GM12878 (cell line): ENCODE results near the gene LGALS3BP. TPM values are rescaled to one million over a fixed set of nuclear protein-coding genes. Genes with fewer than 3 reads are reported as not detected.

ENCODE experiments used
- ATAC-seq: fragments of 200-7000 bp; cut with Tn5 transposase; 3 replicates; pipeline ENCODE4 v1.9.1; 2020; ENCODE audit warnings: mild to moderate bottlenecking, moderate library complexity
- BruUV-seq: library from RNA; stranded (reverse); fragments of 400-500 nt; replicated peaks from 2 replicates; lab custom pipeline; 2021; lab: Mats Ljungman, UMichigan
- CTCF ChIA-PET: fragments of 300-600 bp; sonication (Branson Sonifier 250); formaldehyde crosslinking; extraction: SDS; loops from one replicate; lab custom pipeline; 2021; ENCODE audit warnings: inconsistent platforms; lab: Yijun Ruan, JAX
- POLR2A ChIA-PET: fragments of 350-600 bp; formaldehyde crosslinking; extraction: SDS; loops from one replicate; lab custom pipeline; 2021; ENCODE audit warnings: inconsistent platforms; lab: Charles Lee
- RAD21 ChIA-PET: fragments of 300-600 bp; sonication (Branson Sonifier 250); formaldehyde crosslinking; loops from one replicate; lab custom pipeline; 2023; ENCODE audit warnings: antibody characterized with exemption; ENCODE audit not compliant: unreplicated experiment; lab: Charles Lee
- SMC1A ChIA-PET: fragments of 300-600 bp; sonication (Branson Sonifier 250); formaldehyde crosslinking; loops from one replicate; lab custom pipeline; 2023; ENCODE audit not compliant: unreplicated experiment, uncharacterized antibody; lab: Charles Lee
- DNase-seq: peaks from one replicate; pipeline ENCODE4 v3.0.0-alpha.2; 2011; ENCODE audit warnings: low read depth, low spot score
- FAIRE-seq: peaks from 3 replicates; lab custom pipeline; 2011; peaks lifted over from hg19 to GRCh38; lab: Jason Lieb, UNC
- H2AFZ ChIP-seq: 2 replicates; pipeline ENCODE4 v1.6.0; 2011; ENCODE audit warnings: low read depth, low read length, control low read depth; ENCODE audit not compliant: control insufficient read depth
- H3K27ac ChIP-seq: 2 replicates; pipeline ENCODE4 v1.5.1; 2011; ENCODE audit warnings: control low read depth; ENCODE audit not compliant: control insufficient read depth, insufficient read depth
- H3K27me3 ChIP-seq, 2 experiments: replicated peaks in 1 of 2; 2 replicates each; pipeline versions ENCODE4 v1.6.0 to v1.6.1; 2011; ENCODE audit warnings: low read length in 1 of 2; ENCODE audit not compliant: control insufficient read depth in 2 of 2, insufficient read depth in 2 of 2
- H3K36me3 ChIP-seq, 2 experiments: 2 replicates each; pipeline ENCODE4 v1.5.1; 2011; ENCODE audit warnings: low read length in 1 of 2; ENCODE audit not compliant: control insufficient read depth in 2 of 2, insufficient read depth in 2 of 2
- H3K4me1 ChIP-seq: 2 replicates; pipeline ENCODE4 v1.6.1; 2011; ENCODE audit warnings: mild to moderate bottlenecking, low read length, moderate library complexity, mixed read lengths; ENCODE audit not compliant: control insufficient read depth, insufficient read depth
- H3K4me2 ChIP-seq: 2 replicates; pipeline ENCODE4 v1.6.0; 2011; ENCODE audit warnings: control low read depth; ENCODE audit not compliant: control insufficient read depth, insufficient read depth
- H3K4me3 ChIP-seq: fragments of 200-600 bp; sonication (generic); 2 replicates; pipeline ENCODE4 v1.5.1; 2016
- H3K79me2 ChIP-seq: 2 replicates; pipeline ENCODE4 v1.6.0; 2011; ENCODE audit warnings: low read length; ENCODE audit not compliant: control insufficient read depth, insufficient read depth
- H3K9ac ChIP-seq: 2 replicates; pipeline ENCODE4 v1.8.0; 2011; ENCODE audit warnings: low read length, control low read depth, mixed read lengths; ENCODE audit not compliant: control insufficient read depth, insufficient read depth
- H3K9me3 ChIP-seq: replicated peaks from 3 replicates; pipeline ENCODE4 v1.5.1; 2011; ENCODE audit warnings: mild to moderate bottlenecking, low read length; ENCODE audit not compliant: control insufficient read depth, insufficient read depth
- H4K20me1 ChIP-seq: 2 replicates; pipeline ENCODE4 v1.6.0; 2011; ENCODE audit not compliant: control insufficient read depth, insufficient read depth
- GATAD2B ChIP-seq: fragments of 450-650 bp; conservative IDR thresholded peaks from 2 replicates; pipeline ENCODE4 v1.6.1; 2017; ENCODE audit warnings: low read depth, mild to moderate bottlenecking, moderate library complexity
- MEF2B ChIP-seq: fragments of 450-650 bp; IDR thresholded peaks from 2 replicates; pipeline ENCODE4 v1.6.1; 2018; ENCODE audit warnings: mild to moderate bottlenecking, moderate library complexity; ENCODE audit not compliant: partially characterized antibody, poor library complexity, severe bottlenecking
- MTA3 ChIP-seq: IDR thresholded peaks from 2 replicates; pipeline ENCODE4 v1.6.1; 2012; ENCODE audit warnings: low read length, inconsistent platforms, borderline replicate concordance
- POLR2AphosphoS5 ChIP-seq: IDR thresholded peaks from 2 replicates; pipeline ENCODE4 v1.6.1; 2011; ENCODE audit warnings: mild to moderate bottlenecking, low read length, inconsistent platforms
- SMAD5 ChIP-seq: IDR thresholded peaks from 2 replicates; pipeline ENCODE4 v1.6.1; 2016; ENCODE audit warnings: antibody characterized with exemption, low read depth
- SP1 ChIP-seq: IDR thresholded peaks from one replicate; pipeline ENCODE4 v1.6.1; 2011; ENCODE audit warnings: low read depth, low read length
- SPI1 ChIP-seq: IDR thresholded peaks from 2 replicates; pipeline ENCODE4 v1.6.1; 2011; ENCODE audit warnings: low read depth, mild to moderate bottlenecking, low read length, moderate library complexity, borderline replicate concordance; ENCODE audit not compliant: insufficient read depth
- SRF ChIP-seq, 2 experiments: IDR thresholded peaks; 2 replicates each; pipeline ENCODE4 v1.6.1; 2011; ENCODE audit warnings: low read depth in 2 of 2, low read length in 2 of 2, mild to moderate bottlenecking in 1 of 2, moderate library complexity in 1 of 2
- TBL1XR1 ChIP-seq: IDR thresholded peaks from 2 replicates; pipeline ENCODE4 v1.6.1; 2012; ENCODE audit warnings: low read depth, low read length, improper control_type of control experiment
- TCF3 ChIP-seq: IDR thresholded peaks from 2 replicates; pipeline ENCODE4 v1.6.1; 2012; ENCODE audit warnings: low read depth, mild to moderate bottlenecking, low read length, borderline replicate concordance; ENCODE audit not compliant: insufficient read depth
- ZNF217 ChIP-seq: fragments of 450-650 bp; IDR thresholded peaks from 2 replicates; pipeline ENCODE4 v1.6.1; 2017; ENCODE audit warnings: antibody characterized with exemption, mild to moderate bottlenecking
- ZNF24 ChIP-seq: fragments of 450-650 bp; IDR thresholded peaks from 2 replicates; pipeline ENCODE4 v1.6.1; 2017; ENCODE audit warnings: antibody characterized with exemption, mild to moderate bottlenecking
- WGBS: methylation state at CpG from one replicate; pipeline ENCODE4 v1.1.6; 2016; ENCODE audit warnings: low lambda C conversion rate; ENCODE audit not compliant: insufficient replicate concordance, insufficient coverage; ENCODE audit errors: missing lambda C conversion rate; 5-methylcytosine and 5-hydroxymethylcytosine counted together
- in situ Hi-C: fragments of 300-500 bp; cut with MboI; formaldehyde crosslinking; loops from 9 replicates; pipeline ENCODE4 v1.14.3; 2018; ENCODE audit warnings: mixed read lengths
- intact Hi-C: fragments of 100-400 bp; cut with micrococcal nuclease; formaldehyde crosslinking; loops from one replicate; pipeline ENCODE4 v1.14.2; 2022; ENCODE audit not compliant: unreplicated experiment
- polyA plus RNA-seq, 11 experiments: library from polyadenylated mRNA; depleted of rRNA in 4 of 11; unstranded in 6 of 11; stranded (reverse) in 5 of 11; fragments of >200 nt; fragmentation: Nextera tagmentation in 4 of 11; fragmentation: Illumina TruSeq in 1 of 11; extraction: Ambion mirVana in 4 of 11; extraction: Trizol in 1 of 11; gene quantifications; 1 replicate in 1 of 11; 2 replicates in 10 of 11; pipeline versions ENCODE4 v1.2.1 to v1.2.3, GENCODE V29; 2011 to 2016; ENCODE audit warnings: inconsistent platforms in 2 of 11, missing spikeins in 2 of 11, low read depth in 1 of 11
- total RNA-seq, 4 experiments: library from RNA; depleted of rRNA in 3 of 4; stranded (reverse); fragments of >200 nt in 3 of 4; fragmentation: Illumina TruSeq in 1 of 4; extraction: Trizol in 1 of 4; gene quantifications; 2 replicates each; pipeline versions ENCODE4 v1.2.1 to v1.2.3, GENCODE V29; 2013 to 2021

The LGALS3BP gene
- total and polyA plus RNA-seq, 10 of the 15 experiments (the other 5 are each of a cell fraction or from before 2014, with no cell fraction given): 0.52 to 5.2 (median 1.9) TPM

DNA sequence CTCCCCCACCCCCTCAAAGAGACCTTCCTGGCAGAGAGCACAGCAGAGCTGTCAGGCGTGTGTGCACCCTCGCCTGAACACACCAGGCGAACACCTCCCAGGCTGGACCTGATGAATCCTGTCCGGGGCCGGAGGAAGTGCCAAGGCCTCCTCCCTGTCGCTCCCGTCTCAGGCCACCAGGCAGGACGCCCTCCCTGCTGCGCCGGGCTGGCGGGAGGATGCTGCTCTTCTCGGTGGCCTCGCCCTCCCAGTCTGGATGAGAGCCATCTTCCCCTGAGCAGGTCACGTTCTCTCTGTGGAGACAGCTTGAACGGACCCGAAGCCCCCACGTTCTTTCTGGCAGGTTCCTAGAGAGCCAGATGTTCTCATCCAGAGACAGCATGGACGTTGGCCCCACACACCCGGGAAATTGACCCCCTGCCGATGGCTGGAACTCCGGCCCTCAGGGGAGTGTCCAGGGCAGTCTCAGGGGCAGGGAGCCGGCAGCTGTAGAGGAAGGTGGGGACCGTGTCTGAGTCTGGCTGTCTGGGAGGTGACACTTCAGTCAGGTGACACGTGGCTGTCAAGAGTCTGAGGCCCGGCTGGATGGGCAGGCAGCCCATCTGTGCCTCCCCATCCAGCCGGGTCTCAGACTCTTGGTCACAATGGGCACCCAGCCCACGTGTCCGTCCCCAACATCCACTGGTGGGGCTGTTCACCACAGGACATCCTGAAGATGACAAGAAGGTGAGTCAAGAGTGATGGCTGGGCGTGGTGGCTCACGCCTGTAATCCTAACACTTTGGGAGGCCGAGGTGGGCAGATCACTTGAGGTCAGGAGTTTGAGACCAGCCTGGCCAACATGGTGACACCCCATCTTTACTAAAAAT, 49.6 kb downstream of the LGALS3BP start:
- H3K9me3 ChIP-seq: no peaks in the 10 kb centered on the region
- CTCF ChIA-PET: no interaction called here

More for the DNA sequence above, 49.6 kb downstream of the LGALS3BP start:
- no peak for ATAC-seq
- no peak for DNase-seq
- Histone ChIP-seq H3K27ac (no peak overlapping the region), H3K4me3 (no peak overlapping the region), H3K4me2 (no peak overlapping the region), H3K9ac (no peak overlapping the region), H4K20me1 (no peaks in the 10 kb centered on the region), H3K79me2 (no peaks in the 10 kb centered on the region), H2AFZ (no peak overlapping the region), H3K36me3 (no peaks in the 10 kb centered on the region), H3K4me1 (peaks cover 3% of the 10 kb centered on the region; the same call in 1 of the 2 replicates), H3K27me3 (peaks cover 0 to 7% of the 10 kb centered on the region in 2 experiments; a peak in 2 of 4 replicates)
- 34% methylated on average over 28 of the region's 31 CpGs for whole genome bisulfite sequencing
- ChIA-PET SMC1A (no interaction called here), RAD21 (no interaction called here), POLR2A (no interaction called here)
- intact Hi-C loops (no loop called here), in situ Hi-C loops (no loop called here)
- TF ChIP-seq SPI1: no peak
- TF ChIP-seq SMAD5: no peak
- no peak for TF ChIP-seq ZNF217
- no peak for TF ChIP-seq SP1
- TF ChIP-seq SRF (IDR thresholded peaks at IDR 0.05; ENCODE audit: low read depth in 2 of 2, low read length in 2 of 2): no peak
- no peak for TF ChIP-seq POLR2AphosphoS5
- no peak for TF ChIP-seq TCF3
- no peak for TF ChIP-seq GATAD2B
- no peak for TF ChIP-seq ZNF24
- no peak for TF ChIP-seq MTA3
- no peak for TF ChIP-seq TBL1XR1
- TF ChIP-seq MEF2B: no peak
- no peak for FAIRE-seq
- no TSS peak for BruUV-seq
